Measurements from ENCODE around the gene ATAD3A.
"Not testable (repeated sequence)": the region's sequence is repeated elsewhere in the genome, so short reads cannot be mapped to it uniquely, and the experiment has no call there.

- TF ChIP-seq CTCF (IDR thresholded peaks at IDR 0.05; ENCODE audit: poor library complexity); EZH2 (IDR thresholded peaks at IDR 0.05; ENCODE audit: borderline replicate concordance): not testable (repeated sequence)
Observed at GRCh38 chr1:1522536-1522935, 10.6 kb downstream of the ATAD3A start.

Measured in hepatocyte (in vitro differentiated cells).